Retinal pigment epithelial cell (primary cell): Measurements from ENCODE around the gene ATXN7.
A peak's percentile ranks its signal among the peaks of the same experiment; 100 is the strongest.

Source experiments
- DNase-seq: peaks from one replicate; pipeline ENCODE4 v3.0.0-alpha.2; 2010; ENCODE audit warnings: low read depth
- H3K4me3 ChIP-seq: 2 replicates; pipeline ENCODE4 v1.5.1; 2011; ENCODE audit warnings: mild to moderate bottlenecking, low read length, control low read depth, moderate library complexity
- CTCF ChIP-seq: conservative IDR thresholded peaks from 2 replicates; pipeline ENCODE4 v1.5.1; 2011; ENCODE audit warnings: low read depth, low read length, control low read depth, inconsistent platforms

The ATXN7 gene

DNA sequence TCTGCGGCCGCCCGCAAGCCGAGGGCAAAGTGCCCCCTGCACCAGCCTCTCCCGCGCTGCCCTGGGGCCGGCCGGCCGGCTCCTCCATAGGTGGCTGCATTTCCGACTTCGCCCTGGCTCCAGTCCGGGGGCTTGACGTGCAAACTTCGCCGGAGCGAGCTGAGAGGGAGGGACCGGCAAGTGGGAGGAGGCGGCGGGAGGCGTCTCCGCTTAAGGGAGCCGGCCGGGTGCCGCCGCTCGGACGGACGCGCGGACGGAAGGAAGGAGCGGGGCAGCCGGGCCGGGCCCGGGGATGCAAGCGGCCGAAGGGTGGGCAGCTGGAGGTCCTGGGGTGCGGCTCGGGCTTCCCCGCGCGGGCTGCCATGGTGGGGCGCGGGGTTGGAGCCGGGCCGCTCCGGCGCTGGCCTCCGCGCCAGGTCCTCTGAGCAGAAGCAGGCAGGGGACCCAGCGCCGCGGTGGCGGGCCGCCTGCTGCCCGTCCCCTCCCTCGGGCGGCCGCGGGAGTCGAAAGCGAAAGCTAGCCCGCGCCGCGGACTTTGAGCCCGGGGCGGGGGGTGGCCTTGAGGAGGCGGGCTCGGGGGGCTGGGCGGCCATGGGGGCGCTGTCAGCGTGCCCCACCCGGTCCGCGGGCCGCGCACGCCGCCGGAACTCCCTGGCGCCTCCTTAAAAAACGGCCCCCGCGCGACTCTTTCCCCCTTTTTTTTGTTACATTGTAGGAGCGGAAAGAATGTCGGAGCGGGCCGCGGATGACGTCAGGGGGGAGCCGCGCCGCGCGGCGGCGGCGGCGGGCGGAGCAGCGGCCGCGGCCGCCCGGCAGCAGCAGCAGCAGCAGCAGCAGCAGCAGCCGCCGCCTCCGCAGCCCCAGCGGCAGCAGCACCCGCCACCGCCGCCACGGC, 48.5 kb downstream of the ATXN7 start, which contains the start of gene SCAANT1:
SCAANT1 (minus strand) TSS at position 511 of the 895 bp plus-strand sequence.
- peak within 1 kb of the TSS; percentile 70 for H3K4me3 ChIP-seq
- no peak for TF ChIP-seq CTCF
- DNase-seq, result peak; percentile 73

DNA sequence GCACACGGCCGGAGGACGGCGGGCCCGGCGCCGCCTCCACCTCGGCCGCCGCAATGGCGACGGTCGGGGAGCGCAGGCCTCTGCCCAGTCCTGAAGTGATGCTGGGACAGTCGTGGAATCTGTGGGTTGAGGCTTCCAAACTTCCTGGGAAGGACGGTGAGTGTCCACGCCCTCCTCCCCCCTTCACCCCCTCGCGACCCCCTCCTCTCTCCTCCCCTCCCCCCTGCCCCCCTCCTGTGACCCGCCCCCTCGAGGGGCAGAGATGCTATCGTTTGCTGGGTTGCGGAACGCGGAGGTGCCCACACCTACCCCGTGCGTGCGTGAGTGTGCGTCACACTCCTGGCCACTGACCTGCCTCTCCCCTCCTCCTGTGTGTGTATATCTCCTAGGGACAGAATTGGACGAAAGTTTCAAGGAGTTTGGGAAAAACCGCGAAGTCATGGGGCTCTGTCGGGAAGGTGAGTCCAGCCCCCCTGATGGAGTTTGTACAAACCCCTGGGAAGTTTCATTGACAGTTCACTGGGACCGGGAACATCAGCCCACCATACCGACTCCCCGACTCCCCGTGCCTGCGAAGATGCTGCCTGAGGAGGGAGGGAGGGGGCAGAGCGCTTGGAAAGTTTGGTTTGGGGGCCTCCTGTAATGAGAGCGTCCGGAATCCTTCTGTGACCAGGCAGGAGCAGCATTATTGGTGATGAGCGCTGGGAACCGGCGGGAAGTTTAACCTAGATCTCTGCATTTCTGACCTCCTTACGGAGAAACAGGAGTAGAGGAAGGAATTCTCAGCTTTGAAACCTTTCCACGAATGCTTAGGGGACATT, 49.3 kb downstream of the ATXN7 start:
- H3K4me3 ChIP-seq, result peak overlapping the region; percentile 53
- DNase-seq, result peak; percentile 32
- TF ChIP-seq CTCF, result no peak

DNA sequence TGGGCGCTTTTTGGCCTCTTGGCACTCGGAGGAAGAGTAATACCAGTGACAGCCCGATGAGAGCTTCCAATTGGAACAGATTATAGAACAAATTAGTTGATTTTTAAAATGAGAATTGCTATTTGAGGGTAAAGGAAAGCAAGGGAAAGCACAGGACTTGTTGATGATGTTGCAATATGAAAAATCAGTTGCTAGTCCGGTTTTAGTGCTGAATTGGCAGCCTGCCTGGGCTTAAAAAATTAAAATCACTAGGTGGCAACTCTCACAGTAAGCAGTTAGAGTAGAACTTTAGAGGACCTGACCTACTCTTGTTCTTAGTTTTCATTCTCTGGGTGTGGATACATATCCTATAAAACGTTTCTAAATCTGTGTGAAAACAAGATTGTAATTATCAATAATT, 50.6 kb downstream of the ATXN7 start:
- H3K4me3 ChIP-seq, result no peak overlapping the region
- no peak for TF ChIP-seq CTCF
- peak; percentile 54 for DNase-seq

GRCh38 chr3:63918321-63918720, 54.7 kb downstream of the ATXN7 start:
- no peak for TF ChIP-seq CTCF
- H3K4me3 ChIP-seq, result no peak overlapping the region
- DNase-seq, result no peak

DNA sequence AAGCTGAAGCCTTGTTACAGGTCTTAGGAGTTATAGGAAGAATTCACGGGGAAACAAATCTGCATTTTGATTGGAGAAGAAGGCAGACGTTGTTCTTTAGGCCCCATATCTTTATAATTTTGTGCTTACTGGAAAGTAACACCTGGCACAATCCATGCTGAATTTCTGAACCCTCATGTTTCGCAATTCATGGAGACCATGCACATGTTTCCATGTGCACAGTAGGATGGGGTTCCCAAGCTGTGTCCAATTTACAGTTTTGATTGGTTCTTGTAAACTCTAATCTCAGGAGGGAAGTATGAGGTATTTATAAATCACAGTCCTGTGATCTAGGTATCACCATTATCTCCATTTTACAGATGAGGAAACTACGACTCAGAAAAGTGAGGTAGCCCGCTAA, 56.3 kb downstream of the ATXN7 start:
- TF ChIP-seq CTCF, result no peak
- DNase-seq, result no peak
- H3K4me3 ChIP-seq, result no peak overlapping the region

GRCh38 chr3:63921741-63922482, 58.2 kb downstream of the ATXN7 start:
- DNase-seq, result no peak
- TF ChIP-seq CTCF, result no peak
- H3K4me3 ChIP-seq, result no peak overlapping the region
